GM10847 (cell line): ENCODE data around the gene MGAT3.

ENCODE experiments used
- POLR2A ChIP-seq: IDR thresholded peaks from 2 replicates; pipeline ENCODE4 v1.6.1; 2011; ENCODE audit not compliant: insufficient read length; ENCODE audit errors: extremely low read depth

The MGAT3 gene

GRCh38 chr22:39423976-39424375 is 32.8 kb upstream of the MGAT3 start:
- no peak for TF ChIP-seq POLR2A

- TF ChIP-seq POLR2A, result no peak
Measured at GRCh38 chr22:39426380-39427043, 30.3 kb upstream of the MGAT3 start.

GRCh38 chr22:39427751-39428596 is 28.8 kb upstream of the MGAT3 start:
- no peak for TF ChIP-seq POLR2A

GRCh38 chr22:39428597-39429071 is 28.2 kb upstream of the MGAT3 start:
- no peak for TF ChIP-seq POLR2A

DNA sequence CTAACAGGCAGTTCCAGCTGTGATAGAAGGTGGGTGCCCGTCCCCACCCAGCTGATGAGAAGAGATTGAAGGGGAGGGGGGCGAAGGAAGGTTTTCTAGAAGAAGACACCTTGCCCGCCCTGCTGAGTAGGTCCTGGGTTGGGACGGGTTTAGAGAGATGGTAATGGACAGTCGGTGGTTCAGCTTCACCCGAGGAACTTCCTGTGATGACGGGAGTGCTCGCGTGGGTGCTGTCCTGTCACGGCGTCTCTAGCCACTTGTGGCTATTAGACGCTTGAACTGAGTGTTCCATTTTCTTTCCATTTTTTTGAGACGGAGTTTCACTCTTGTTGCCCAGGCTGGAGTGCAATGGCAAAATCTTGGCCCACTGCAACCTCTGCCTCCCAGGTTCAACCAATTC is 27.6 kb upstream of the MGAT3 start:
- no peak for TF ChIP-seq POLR2A

GRCh38 chr22:39429916-39430575 is 26.8 kb upstream of the MGAT3 start:
- no peak for TF ChIP-seq POLR2A

DNA sequence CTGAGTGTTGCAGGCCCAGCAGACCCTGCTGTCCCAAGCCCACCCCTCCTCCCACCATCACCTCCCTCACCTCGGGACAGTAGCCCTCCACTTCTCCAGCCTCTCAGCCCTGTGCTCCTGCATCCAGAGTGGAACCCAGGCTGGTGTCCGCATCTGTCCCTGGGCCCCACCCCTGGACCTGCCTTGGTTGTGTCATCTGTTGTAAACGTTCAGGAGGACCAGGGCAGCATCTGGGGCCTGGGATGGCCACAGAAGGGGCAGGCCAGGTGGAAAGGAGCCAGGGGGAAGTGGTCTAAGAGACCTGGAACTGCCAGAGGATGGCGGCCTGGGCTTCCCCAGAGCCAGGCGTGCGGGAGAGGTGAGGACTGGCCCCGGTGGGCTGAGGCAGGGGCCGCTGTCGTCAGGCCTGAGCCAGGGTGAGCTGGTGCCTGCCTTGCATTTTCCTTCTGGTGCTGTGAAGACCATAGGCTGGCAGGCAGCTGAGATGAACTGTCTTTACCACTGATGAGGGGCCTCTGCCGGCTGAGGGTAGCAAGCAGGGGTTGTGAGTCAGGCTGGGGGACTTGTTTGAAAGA is 26.1 kb upstream of the MGAT3 start:
- no peak for TF ChIP-seq POLR2A

DNA sequence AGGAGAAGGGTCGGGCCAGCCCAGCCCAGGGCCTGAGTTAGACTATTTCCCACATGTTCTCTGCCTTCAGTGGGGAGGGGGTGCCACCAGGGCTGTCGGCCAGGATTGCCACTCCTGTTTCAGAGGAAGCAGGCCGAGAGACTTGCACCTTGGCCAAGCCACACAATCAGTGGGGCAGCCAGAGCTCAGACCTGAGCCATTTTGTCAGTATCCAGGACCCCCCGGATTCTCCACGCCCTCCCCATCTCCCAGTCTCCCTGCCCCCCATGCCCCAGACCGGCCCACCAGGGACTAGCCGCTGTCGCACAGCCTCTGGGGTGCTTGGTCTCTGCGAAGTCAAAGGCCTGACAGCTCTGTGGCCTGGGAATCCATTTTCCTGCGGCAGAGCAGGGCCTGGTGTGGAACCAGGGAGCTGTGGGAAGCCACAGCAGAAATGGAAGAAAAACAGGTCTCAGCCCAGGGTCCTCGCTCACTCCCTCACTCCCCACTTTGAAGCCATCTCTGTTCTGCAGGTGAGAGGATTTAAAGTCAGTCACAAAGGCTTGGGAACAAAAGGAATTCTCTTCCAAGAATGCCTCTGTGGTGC is 25.5 kb upstream of the MGAT3 start:
- TF ChIP-seq POLR2A, result no peak

- no peak for TF ChIP-seq POLR2A
Measured at GRCh38 chr22:39431821-39432251, 25.0 kb upstream of the MGAT3 start.

DNA sequence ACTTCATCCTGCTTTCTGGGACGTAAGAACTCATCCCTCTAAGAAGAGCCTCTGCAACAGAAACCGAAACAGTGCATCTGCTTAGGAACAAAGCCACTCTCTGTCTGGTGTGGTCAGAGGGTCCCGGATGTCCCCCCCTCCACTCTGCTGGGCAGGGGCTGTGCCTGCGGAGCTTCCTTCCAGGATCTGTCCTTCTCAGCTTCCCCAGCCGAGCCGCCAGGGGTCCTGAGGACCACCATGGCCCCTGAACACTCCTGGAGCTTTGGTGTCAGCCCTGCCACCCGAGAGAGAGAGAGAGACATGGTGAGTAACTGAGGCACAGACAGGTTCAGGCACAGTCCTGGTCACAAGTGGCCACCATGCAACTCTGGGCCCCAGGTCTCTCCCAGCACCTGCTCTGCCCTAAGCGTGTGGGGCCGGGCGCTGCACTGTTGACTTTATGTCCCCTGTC is 24.4 kb upstream of the MGAT3 start:
- no peak for TF ChIP-seq POLR2A

GRCh38 chr22:39433476-39434242 is 23.2 kb upstream of the MGAT3 start:
- no peak for TF ChIP-seq POLR2A

DNA sequence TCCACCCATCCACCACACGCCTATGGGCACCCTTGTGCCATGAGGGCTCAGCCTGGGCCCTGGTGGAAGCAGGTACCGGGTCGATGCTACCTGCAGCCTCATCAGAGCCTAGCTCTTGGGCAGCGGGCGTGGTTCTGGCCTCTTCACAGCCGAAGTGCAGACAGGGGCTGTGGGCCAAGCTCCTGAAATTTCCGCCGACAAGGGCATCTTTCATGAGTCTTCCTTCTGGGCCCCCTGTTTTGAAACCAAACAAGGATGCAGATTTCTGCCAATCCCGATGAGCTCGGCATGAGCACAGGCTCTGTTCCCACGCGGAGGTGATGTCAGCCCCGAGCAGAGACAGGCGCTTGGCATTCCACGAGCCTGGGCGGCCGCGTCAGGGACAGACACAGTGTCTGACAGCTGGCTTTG is 22.6 kb upstream of the MGAT3 start:
- TF ChIP-seq POLR2A, result no peak

DNA sequence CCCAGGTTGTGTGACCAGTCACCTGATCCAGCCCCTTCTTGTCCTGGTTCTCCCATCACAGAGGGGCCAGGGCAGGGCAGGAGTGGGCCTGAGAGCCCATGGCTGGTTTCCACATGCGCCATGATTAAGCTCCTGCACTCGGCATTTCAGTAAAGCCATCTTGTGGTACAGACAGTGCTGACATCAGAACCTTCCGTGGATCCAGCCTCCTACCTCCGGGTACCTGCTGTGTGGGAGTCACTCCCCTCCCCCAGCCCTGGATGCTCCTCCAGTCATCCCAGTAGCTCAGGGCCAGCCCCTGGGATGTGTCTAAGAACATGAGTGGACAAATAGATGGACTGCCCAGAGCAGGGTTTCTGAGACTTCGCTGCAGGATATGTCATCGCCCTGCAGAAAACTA is 22.1 kb upstream of the MGAT3 start:
- no peak for TF ChIP-seq POLR2A

- no peak for TF ChIP-seq POLR2A
Measured at GRCh38 chr22:39435616-39436015, 21.2 kb upstream of the MGAT3 start.
